NCI-H345 treated with DMSO at 0.1 percent for 48 hours (cell line): Measurements from ENCODE around the gene UBE2N.
"Not testable (repeated sequence)": the region's sequence is repeated elsewhere in the genome, so short reads cannot be mapped to it uniquely, and the experiment has no call there.

Experiments used
- DNase-seq: peaks from one replicate; lab custom pipeline; 2025; ENCODE audit not compliant: unreplicated experiment; lab: John Stamatoyannopoulos, UW

The UBE2N gene

GRCh38 chr12:93381976-93382437, 59.7 kb downstream of the UBE2N start:
- DNase-seq: not testable (repeated sequence)

- no peak for DNase-seq
These were observed 60.4 kb downstream of the UBE2N start for GRCh38 chr12:93381161-93381975.

GRCh38 chr12:93380480-93381121, 61.1 kb downstream of the UBE2N start:
- DNase-seq: peak; percentile 28

GRCh38 chr12:93379981-93380361, 61.8 kb downstream of the UBE2N start:
- no peak for DNase-seq

GRCh38 chr12:93379326-93379980, 62.3 kb downstream of the UBE2N start:
- DNase-seq: no peak

GRCh38 chr12:93378998-93379325, 62.8 kb downstream of the UBE2N start:
- DNase-seq: no peak

GRCh38 chr12:93378196-93378997, 63.4 kb downstream of the UBE2N start:
- peak; percentile 40 for DNase-seq

- peak; percentile 82 for DNase-seq
These were observed 64.2 kb downstream of the UBE2N start, which contains the start of gene NUDT4 for GRCh38 chr12:93377252-93378195. NUDT4 (plus strand) TSS chr12:93377925; CDS start chr12:93378323, 398 bp downstream.

GRCh38 chr12:93376436-93377251, 65.1 kb downstream of the UBE2N start:
- DNase-seq: no peak

- no peak for DNase-seq
These were observed 65.8 kb downstream of the UBE2N start for GRCh38 chr12:93375906-93376305.

GRCh38 chr12:93373961-93374656, 67.6 kb downstream of the UBE2N start:
- no peak for DNase-seq

GRCh38 chr12:93370947-93371346, 70.8 kb downstream of the UBE2N start:
- DNase-seq: no peak

GRCh38 chr12:93369505-93369904, 72.2 kb downstream of the UBE2N start:
- DNase-seq: no peak

GRCh38 chr12:93368766-93369165, 73.0 kb downstream of the UBE2N start:
- no peak for DNase-seq

GRCh38 chr12:93366422-93366821, 75.3 kb downstream of the UBE2N start:
- DNase-seq: no peak

GRCh38 chr12:93365616-93366405, 75.9 kb downstream of the UBE2N start:
- no peak for DNase-seq

- DNase-seq: no peak
These were observed 77.9 kb downstream of the UBE2N start for GRCh38 chr12:93363841-93364297.
